WTC11 (cell line): ENCODE results near the gene PHLPP2. TPM values are rescaled to one million over a fixed set of nuclear protein-coding genes. Genes with fewer than 3 reads are reported as not detected.

Experiments
- ATAC-seq: fragments of 200-7000 bp; cut with Tn5 transposase; 2 replicates; pipeline ENCODE4 v1.10.0; 2021; ENCODE audit warnings: mild to moderate bottlenecking, moderate library complexity
- CTCF ChIA-PET: fragments of 300-600 bp; sonication (Branson Sonifier 250); formaldehyde crosslinking; loops from one replicate; lab custom pipeline; 2021; ENCODE audit warnings: antibody characterized with exemption; lab: Charles Lee
- POLR2A ChIA-PET: fragments of 350-600 bp; sonication (Branson Sonifier 250); formaldehyde crosslinking; loops from one replicate; lab custom pipeline; 2021; ENCODE audit warnings: antibody characterized with exemption; lab: Charles Lee
- DNase-seq: peaks from one replicate; pipeline ENCODE4 v3.0.0; 2021; ENCODE audit warnings: low spot score
- H3K27ac Mint-ChIP-seq: 2 replicates; pipeline ENCODE4 v1.8.0; 2021; ENCODE audit warnings: mixed read lengths
- H3K27me3 Mint-ChIP-seq: 2 replicates; pipeline ENCODE4 v1.8.0; 2021; ENCODE audit warnings: low read depth, mild to moderate bottlenecking, moderate library complexity, mixed read lengths
- H3K36me3 Mint-ChIP-seq: 2 replicates; pipeline ENCODE4 v1.8.0; 2021; ENCODE audit warnings: mixed read lengths
- H3K4me1 Mint-ChIP-seq: 2 replicates; pipeline ENCODE4 v1.8.0; 2022; ENCODE audit warnings: mixed read lengths
- H3K4me3 Mint-ChIP-seq: 2 replicates; pipeline ENCODE4 v1.8.0; 2021; ENCODE audit warnings: mild to moderate bottlenecking, moderate library complexity, mixed read lengths
- H3K9me3 Mint-ChIP-seq: 2 replicates; pipeline ENCODE4 v1.8.0; 2021; ENCODE audit warnings: mixed read lengths
- ESRRA ChIP-seq: sonication (generic); formaldehyde crosslinking; IDR thresholded peaks from 2 replicates; pipeline ENCODE4 v1.8.1; 2022; ENCODE audit warnings: mild to moderate bottlenecking, missing genetic modification reagents, borderline replicate concordance
- FOXJ3 ChIP-seq: sonication (generic); formaldehyde crosslinking; IDR thresholded peaks from 2 replicates; pipeline ENCODE4 v1.9.0; 2021; ENCODE audit warnings: missing genetic modification reagents, mild to moderate bottlenecking, borderline replicate concordance
- MXD4 ChIP-seq: fragments of 250-450 bp; sonication (Bioruptor Pico); IDR thresholded peaks from 2 replicates; pipeline ENCODE4 v1.8.0; 2021; ENCODE audit warnings: mild to moderate bottlenecking, moderate library complexity, borderline replicate concordance
- MYBL2 ChIP-seq: sonication (generic); formaldehyde crosslinking; IDR thresholded peaks from 2 replicates; pipeline ENCODE4 v1.8.1; 2023; ENCODE audit warnings: mild to moderate bottlenecking, moderate library complexity, missing genetic modification reagents
- RORB ChIP-seq: fragments of 250-450 bp; sonication (Bioruptor Pico); IDR thresholded peaks from 2 replicates; pipeline ENCODE4 v1.9.0; 2021; ENCODE audit warnings: mild to moderate bottlenecking
- ZNF138 ChIP-seq: sonication (generic); formaldehyde crosslinking; conservative IDR thresholded peaks from 2 replicates; pipeline ENCODE4 v1.8.1; 2022; ENCODE audit warnings: mild to moderate bottlenecking, moderate library complexity, missing genetic modification reagents
- ZNF219 ChIP-seq: sonication (generic); formaldehyde crosslinking; IDR thresholded peaks from 2 replicates; pipeline ENCODE4 v1.8.0; 2023; ENCODE audit warnings: missing genetic modification reagents, mild to moderate bottlenecking, borderline replicate concordance
- ZNF317 ChIP-seq: sonication (generic); formaldehyde crosslinking; IDR thresholded peaks from 2 replicates; pipeline ENCODE4 v1.8.1; 2023; ENCODE audit warnings: low read depth, mild to moderate bottlenecking, moderate library complexity, missing genetic modification reagents, borderline replicate concordance
- ZNF396 ChIP-seq: fragments of 250-450 bp; sonication (Bioruptor Pico); IDR thresholded peaks from 2 replicates; pipeline ENCODE4 v1.8.0; 2021; ENCODE audit warnings: mild to moderate bottlenecking, moderate library complexity, borderline replicate concordance
- ZNF423 ChIP-seq: fragments of 250-450 bp; sonication (Bioruptor Pico); IDR thresholded peaks from 2 replicates; pipeline ENCODE4 v2.1.2; 2022; ENCODE audit warnings: mild to moderate bottlenecking, moderate library complexity
- ZNF671 ChIP-seq: fragments of 250-450 bp; sonication (Bioruptor Pico); IDR thresholded peaks from 2 replicates; pipeline ENCODE4 v1.8.0; 2021; ENCODE audit warnings: mild to moderate bottlenecking
- total RNA-seq: library from RNA; stranded (reverse); gene quantifications from 3 replicates; pipeline ENCODE4 v1.2.3, GENCODE V29; 2021
- TF ChIP-seq, protein P1 (sequence below): fragments of 250-450 bp; sonication (Bioruptor Pico); IDR thresholded peaks from 2 replicates; pipeline ENCODE4 v1.8.0; 2021; ENCODE audit warnings: mild to moderate bottlenecking
- TF ChIP-seq, protein P2 (sequence below): sonication (generic); formaldehyde crosslinking; IDR thresholded peaks from 2 replicates; pipeline ENCODE4 v1.8.1; 2023; ENCODE audit warnings: mild to moderate bottlenecking, moderate library complexity, missing genetic modification reagents
- TF ChIP-seq, protein P3 (sequence below): sonication (generic); formaldehyde crosslinking; IDR thresholded peaks from 2 replicates; pipeline ENCODE4 v1.8.1; 2023; ENCODE audit warnings: mild to moderate bottlenecking, missing genetic modification reagents, moderate library complexity
- TF ChIP-seq, protein P4 (sequence below): sonication (generic); formaldehyde crosslinking; IDR thresholded peaks from 2 replicates; pipeline ENCODE4 v1.8.1; 2023; ENCODE audit warnings: mild to moderate bottlenecking, missing genetic modification reagents, moderate library complexity
- TF ChIP-seq, protein P5 (sequence below): fragments of 250-450 bp; sonication (Bioruptor Pico); IDR thresholded peaks from 2 replicates; pipeline ENCODE4 v1.9.0; 2021; ENCODE audit warnings: mild to moderate bottlenecking
- TF ChIP-seq, protein P6 (sequence below): sonication (generic); formaldehyde crosslinking; IDR thresholded peaks from 2 replicates; pipeline ENCODE4 v1.8.1; 2022; ENCODE audit warnings: missing genetic modification reagents, borderline replicate concordance
- TF ChIP-seq, protein P7 (sequence below): sonication (generic); formaldehyde crosslinking; IDR thresholded peaks from 2 replicates; pipeline ENCODE4 v1.8.1; 2022; ENCODE audit warnings: low read depth, mild to moderate bottlenecking, moderate library complexity, missing genetic modification reagents, borderline replicate concordance
- TF ChIP-seq, protein P8 (sequence below): sonication (generic); formaldehyde crosslinking; IDR thresholded peaks from 2 replicates; pipeline ENCODE4 v1.8.0; 2023; ENCODE audit warnings: missing genetic modification reagents

PHLPP2 gene
- total RNA-seq, 1 experiment from 2014 or later, result 29.3 TPM

DNA sequence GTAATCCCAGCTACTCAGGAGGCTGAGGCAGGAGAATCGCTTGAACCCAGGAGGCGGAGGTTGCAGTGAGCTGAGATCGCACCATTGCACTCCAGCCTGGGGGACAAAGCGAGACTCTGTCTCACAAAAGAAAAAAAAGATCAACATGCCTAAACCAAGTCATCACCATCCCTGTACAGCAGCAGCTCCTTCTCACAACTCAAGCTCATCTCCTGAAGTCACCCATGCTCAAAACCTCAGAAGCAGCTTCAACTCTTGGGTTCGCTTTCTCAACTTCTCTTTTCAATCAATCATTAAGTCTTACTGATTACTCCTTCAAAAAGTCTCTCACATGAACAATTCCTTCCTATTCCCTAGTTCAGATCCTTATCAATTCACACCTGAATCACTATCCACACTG lies 31.3 kb downstream of the PHLPP2 start (continued):
- no peak for TF ChIP-seq ESRRA (CRISPR knock-in tag)
- TF ChIP-seq, protein P1, sequence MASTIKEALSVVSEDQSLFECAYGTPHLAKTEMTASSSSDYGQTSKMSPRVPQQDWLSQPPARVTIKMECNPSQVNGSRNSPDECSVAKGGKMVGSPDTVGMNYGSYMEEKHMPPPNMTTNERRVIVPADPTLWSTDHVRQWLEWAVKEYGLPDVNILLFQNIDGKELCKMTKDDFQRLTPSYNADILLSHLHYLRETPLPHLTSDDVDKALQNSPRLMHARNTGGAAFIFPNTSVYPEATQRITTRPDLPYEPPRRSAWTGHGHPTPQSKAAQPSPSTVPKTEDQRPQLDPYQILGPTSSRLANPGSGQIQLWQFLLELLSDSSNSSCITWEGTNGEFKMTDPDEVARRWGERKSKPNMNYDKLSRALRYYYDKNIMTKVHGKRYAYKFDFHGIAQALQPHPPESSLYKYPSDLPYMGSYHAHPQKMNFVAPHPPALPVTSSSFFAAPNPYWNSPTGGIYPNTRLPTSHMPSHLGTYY (CRISPR knock-in tag), result no peak
- TF ChIP-seq, protein P2, sequence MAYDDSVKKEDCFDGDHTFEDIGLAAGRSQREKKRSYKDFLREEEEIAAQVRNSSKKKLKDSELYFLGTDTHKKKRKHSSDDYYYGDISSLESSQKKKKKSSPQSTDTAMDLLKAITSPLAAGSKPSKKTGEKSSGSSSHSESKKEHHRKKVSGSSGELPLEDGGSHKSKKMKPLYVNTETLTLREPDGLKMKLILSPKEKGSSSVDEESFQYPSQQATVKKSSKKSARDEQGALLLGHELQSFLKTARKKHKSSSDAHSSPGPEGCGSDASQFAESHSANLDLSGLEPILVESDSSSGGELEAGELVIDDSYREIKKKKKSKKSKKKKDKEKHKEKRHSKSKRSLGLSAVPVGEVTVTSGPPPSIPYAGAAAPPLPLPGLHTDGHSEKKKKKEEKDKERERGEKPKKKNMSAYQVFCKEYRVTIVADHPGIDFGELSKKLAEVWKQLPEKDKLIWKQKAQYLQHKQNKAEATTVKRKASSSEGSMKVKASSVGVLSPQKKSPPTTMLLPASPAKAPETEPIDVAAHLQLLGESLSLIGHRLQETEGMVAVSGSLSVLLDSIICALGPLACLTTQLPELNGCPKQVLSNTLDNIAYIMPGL (CRISPR knock-in tag), result no peak
- TF ChIP-seq, protein P3, sequence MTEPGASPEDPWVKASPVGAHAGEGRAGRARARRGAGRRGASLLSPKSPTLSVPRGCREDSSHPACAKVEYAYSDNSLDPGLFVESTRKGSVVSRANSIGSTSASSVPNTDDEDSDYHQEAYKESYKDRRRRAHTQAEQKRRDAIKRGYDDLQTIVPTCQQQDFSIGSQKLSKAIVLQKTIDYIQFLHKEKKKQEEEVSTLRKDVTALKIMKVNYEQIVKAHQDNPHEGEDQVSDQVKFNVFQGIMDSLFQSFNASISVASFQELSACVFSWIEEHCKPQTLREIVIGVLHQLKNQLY (CRISPR knock-in tag), result no peak
- TF ChIP-seq, protein P4, sequence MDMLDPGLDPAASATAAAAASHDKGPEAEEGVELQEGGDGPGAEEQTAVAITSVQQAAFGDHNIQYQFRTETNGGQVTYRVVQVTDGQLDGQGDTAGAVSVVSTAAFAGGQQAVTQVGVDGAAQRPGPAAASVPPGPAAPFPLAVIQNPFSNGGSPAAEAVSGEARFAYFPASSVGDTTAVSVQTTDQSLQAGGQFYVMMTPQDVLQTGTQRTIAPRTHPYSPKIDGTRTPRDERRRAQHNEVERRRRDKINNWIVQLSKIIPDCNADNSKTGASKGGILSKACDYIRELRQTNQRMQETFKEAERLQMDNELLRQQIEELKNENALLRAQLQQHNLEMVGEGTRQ (CRISPR knock-in tag), result no peak

DNA sequence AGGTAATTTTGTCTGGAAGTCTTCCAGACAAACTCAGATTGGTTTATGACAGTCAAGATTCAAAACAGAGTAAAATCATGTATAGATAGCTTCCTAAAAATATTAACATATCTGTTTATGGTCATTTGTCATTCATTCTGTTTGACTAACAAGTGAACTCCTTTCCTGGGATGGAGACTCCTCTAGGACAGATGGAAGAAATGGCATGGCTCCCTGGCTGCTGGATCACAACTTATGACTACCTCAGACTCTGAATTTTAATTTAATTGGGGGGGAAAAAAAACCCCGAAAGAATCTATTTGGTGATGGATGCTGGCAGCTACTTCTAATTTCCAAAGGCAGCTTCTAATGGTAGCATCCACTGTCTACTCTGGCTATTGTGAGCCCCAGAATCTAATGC lies 34.6 kb downstream of the PHLPP2 start:
- TF ChIP-seq, protein P5, sequence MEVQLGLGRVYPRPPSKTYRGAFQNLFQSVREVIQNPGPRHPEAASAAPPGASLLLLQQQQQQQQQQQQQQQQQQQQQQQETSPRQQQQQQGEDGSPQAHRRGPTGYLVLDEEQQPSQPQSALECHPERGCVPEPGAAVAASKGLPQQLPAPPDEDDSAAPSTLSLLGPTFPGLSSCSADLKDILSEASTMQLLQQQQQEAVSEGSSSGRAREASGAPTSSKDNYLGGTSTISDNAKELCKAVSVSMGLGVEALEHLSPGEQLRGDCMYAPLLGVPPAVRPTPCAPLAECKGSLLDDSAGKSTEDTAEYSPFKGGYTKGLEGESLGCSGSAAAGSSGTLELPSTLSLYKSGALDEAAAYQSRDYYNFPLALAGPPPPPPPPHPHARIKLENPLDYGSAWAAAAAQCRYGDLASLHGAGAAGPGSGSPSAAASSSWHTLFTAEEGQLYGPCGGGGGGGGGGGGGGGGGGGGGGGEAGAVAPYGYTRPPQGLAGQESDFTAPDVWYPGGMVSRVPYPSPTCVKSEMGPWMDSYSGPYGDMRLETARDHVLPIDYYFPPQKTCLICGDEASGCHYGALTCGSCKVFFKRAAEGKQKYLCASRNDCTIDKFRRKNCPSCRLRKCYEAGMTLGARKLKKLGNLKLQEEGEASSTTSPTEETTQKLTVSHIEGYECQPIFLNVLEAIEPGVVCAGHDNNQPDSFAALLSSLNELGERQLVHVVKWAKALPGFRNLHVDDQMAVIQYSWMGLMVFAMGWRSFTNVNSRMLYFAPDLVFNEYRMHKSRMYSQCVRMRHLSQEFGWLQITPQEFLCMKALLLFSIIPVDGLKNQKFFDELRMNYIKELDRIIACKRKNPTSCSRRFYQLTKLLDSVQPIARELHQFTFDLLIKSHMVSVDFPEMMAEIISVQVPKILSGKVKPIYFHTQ, result no peak
- TF ChIP-seq, protein P6, sequence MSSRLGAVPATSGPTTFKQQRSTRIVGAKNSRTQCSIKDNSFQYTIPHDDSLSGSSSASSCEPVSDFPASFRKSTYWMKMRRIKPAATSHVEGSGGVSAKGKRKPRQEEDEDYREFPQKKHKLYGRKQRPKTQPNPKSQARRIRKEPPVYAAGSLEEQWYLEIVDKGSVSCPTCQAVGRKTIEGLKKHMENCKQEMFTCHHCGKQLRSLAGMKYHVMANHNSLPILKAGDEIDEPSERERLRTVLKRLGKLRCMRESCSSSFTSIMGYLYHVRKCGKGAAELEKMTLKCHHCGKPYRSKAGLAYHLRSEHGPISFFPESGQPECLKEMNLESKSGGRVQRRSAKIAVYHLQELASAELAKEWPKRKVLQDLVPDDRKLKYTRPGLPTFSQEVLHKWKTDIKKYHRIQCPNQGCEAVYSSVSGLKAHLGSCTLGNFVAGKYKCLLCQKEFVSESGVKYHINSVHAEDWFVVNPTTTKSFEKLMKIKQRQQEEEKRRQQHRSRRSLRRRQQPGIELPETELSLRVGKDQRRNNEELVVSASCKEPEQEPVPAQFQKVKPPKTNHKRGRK (CRISPR knock-in tag), result no peak
- TF ChIP-seq RORB (CRISPR knock-in tag) (no peak), ZNF138 (CRISPR knock-in tag) (no peak), ZNF396 (CRISPR knock-in tag) (no peak)
- TF ChIP-seq, protein P7, sequence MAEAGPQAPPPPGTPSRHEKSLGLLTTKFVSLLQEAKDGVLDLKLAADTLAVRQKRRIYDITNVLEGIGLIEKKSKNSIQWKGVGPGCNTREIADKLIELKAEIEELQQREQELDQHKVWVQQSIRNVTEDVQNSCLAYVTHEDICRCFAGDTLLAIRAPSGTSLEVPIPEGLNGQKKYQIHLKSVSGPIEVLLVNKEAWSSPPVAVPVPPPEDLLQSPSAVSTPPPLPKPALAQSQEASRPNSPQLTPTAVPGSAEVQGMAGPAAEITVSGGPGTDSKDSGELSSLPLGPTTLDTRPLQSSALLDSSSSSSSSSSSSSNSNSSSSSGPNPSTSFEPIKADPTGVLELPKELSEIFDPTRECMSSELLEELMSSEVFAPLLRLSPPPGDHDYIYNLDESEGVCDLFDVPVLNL (CRISPR knock-in tag), result no peak
- DNase-seq (no peak), ATAC-seq (no peak)
- POLR2A ChIA-PET, result interaction anchor here (0.6 kb wide), 1 partner anchor 7 kb away, joined by 4 read pairs; no protein-coding TSS in a partner anchor
- H3K9me3 Mint-ChIP-seq, result no peaks in the 10 kb centered on the region
- H3K4me1 Mint-ChIP-seq, result no peaks in the 10 kb centered on the region
- H3K36me3 Mint-ChIP-seq, result peaks cover 34% of the 10 kb centered on the region
- no peaks in the 10 kb centered on the region for H3K27me3 Mint-ChIP-seq
- no peak overlapping the region for H3K27ac Mint-ChIP-seq
- CTCF ChIA-PET, result no interaction called here
- no peak overlapping the region for H3K4me3 Mint-ChIP-seq

DNA sequence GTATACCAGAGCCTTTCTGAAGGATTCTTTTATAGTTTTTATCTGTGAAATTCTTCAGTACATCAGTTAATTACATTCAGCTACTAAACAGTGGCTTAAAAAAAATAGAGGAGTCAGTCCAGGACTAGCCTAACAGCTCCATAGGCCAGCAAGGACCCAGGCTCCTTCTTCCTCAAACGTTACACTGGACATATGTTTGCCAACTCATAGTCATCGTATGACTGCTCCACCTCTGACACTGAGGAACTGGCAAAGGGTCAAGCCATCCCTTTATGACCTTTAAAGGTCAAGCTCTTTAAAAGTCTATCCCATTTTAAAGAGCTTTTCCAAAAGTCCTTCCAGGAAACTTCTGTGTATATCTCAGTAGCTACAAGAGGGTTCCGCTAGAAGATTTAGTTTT lies 36.6 kb downstream of the PHLPP2 start:
- Mint-ChIP-seq H3K4me1 (no peaks in the 10 kb centered on the region), H3K36me3 (peaks cover 48% of the 10 kb centered on the region), H3K9me3 (no peaks in the 10 kb centered on the region), H3K4me3 (no peak overlapping the region), H3K27ac (no peak overlapping the region), H3K27me3 (no peaks in the 10 kb centered on the region)
- CTCF ChIA-PET, result no interaction called here
- DNase-seq (no peak), ATAC-seq (no peak)
- POLR2A ChIA-PET, result no interaction called here
- TF ChIP-seq MYBL2 (CRISPR knock-in tag) (no peak), ZNF423 (CRISPR knock-in tag) (no peak), ZNF671 (CRISPR knock-in tag) (no peak), ZNF317 (CRISPR knock-in tag) (no peak), ZNF219 (CRISPR knock-in tag) (no peak), FOXJ3 (CRISPR knock-in tag) (no peak), MXD4 (CRISPR knock-in tag) (no peak)
- TF ChIP-seq, protein P8, sequence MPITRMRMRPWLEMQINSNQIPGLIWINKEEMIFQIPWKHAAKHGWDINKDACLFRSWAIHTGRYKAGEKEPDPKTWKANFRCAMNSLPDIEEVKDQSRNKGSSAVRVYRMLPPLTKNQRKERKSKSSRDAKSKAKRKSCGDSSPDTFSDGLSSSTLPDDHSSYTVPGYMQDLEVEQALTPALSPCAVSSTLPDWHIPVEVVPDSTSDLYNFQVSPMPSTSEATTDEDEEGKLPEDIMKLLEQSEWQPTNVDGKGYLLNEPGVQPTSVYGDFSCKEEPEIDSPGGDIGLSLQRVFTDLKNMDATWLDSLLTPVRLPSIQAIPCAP (CRISPR knock-in tag), result no peak
- TF ChIP-seq, protein P5, result no peak
